Measurements from ENCODE around the gene CFAP54. TPM values are rescaled to one million over a fixed set of nuclear protein-coding genes. Genes with fewer than 3 reads are reported as not detected.

Gene CFAP54
- total RNA-seq, 1 donor from 2014 or later = 0.15 TPM

GRCh38 chr12:96912943-96913342, 423.6 kb downstream of the CFAP54 start:
- Mint-ChIP-seq H3K27ac (ENCODE audit: unreplicated experiment) (no peak overlapping the region), H3K27me3 (ENCODE audit: unreplicated experiment) (peaks cover 2% of the 10 kb centered on the region)

DNA sequence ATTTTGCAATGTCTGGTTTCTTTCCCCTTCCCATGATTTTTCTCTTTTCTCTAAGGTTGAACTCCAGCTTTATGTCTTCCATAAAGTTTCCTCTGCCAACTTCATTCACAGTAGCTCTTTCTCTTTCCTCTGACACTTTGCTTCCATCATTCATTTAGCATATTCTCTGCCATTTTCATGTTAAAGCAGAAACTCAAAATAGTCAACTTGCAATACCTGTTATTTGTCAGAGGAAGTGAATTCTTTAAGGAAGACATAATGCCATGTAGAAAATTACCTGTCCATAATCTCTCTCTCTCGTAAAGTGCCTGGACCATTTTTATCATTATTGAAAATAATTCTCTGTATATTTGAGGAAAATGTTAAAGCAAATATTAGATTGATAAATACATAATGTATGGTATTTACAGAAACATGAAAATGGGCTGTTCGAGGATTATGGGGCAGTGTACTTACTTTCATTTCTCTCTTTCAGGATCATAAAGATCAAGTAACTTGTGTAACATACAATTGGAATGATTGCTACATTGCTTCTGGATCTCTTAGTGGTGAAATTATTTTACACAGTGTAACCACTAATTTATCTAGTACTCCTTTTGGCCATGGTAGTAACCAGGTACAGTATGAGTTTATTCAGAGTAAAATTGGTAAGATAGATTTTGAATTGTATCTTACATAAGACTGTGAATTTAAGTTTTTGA, 430.3 kb downstream of the CFAP54 start:
- DNase-seq = no peak
- no peaks in the 10 kb centered on the region for H3K36me3 Mint-ChIP-seq (ENCODE audit: unreplicated experiment)
- no peak overlapping the region for H3K4me3 Mint-ChIP-seq (ENCODE audit: unreplicated experiment)
- H3K9me3 Mint-ChIP-seq (ENCODE audit: unreplicated experiment) = no peaks in the 10 kb centered on the region
- H3K27me3 Mint-ChIP-seq (ENCODE audit: unreplicated experiment) = no peaks in the 10 kb centered on the region
- TF ChIP-seq, protein P1, sequence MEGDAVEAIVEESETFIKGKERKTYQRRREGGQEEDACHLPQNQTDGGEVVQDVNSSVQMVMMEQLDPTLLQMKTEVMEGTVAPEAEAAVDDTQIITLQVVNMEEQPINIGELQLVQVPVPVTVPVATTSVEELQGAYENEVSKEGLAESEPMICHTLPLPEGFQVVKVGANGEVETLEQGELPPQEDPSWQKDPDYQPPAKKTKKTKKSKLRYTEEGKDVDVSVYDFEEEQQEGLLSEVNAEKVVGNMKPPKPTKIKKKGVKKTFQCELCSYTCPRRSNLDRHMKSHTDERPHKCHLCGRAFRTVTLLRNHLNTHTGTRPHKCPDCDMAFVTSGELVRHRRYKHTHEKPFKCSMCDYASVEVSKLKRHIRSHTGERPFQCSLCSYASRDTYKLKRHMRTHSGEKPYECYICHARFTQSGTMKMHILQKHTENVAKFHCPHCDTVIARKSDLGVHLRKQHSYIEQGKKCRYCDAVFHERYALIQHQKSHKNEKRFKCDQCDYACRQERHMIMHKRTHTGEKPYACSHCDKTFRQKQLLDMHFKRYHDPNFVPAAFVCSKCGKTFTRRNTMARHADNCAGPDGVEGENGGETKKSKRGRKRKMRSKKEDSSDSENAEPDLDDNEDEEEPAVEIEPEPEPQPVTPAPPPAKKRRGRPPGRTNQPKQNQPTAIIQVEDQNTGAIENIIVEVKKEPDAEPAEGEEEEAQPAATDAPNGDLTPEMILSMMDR (IDR thresholded peaks at IDR 0.05; ENCODE audit: partially characterized antibody, unreplicated experiment) = no peak
- H3K27ac Mint-ChIP-seq (ENCODE audit: unreplicated experiment) = no peak overlapping the region
- no peaks in the 10 kb centered on the region for H3K4me1 Mint-ChIP-seq (ENCODE audit: low read depth, unreplicated experiment)

More at GRCh38 chr12:96912943-96913342, 423.6 kb downstream of the CFAP54 start:
- DNase-seq = no peak
- no peaks in the 10 kb centered on the region for H3K9me3 Mint-ChIP-seq (ENCODE audit: unreplicated experiment)
- no peak overlapping the region for H3K4me3 Mint-ChIP-seq (ENCODE audit: unreplicated experiment)
- TF ChIP-seq, protein P1 (IDR thresholded peaks at IDR 0.05; ENCODE audit: partially characterized antibody, unreplicated experiment) = no peak
- H3K4me1 Mint-ChIP-seq (ENCODE audit: low read depth, unreplicated experiment) = peaks cover 5% of the 10 kb centered on the region
- no peaks in the 10 kb centered on the region for H3K36me3 Mint-ChIP-seq (ENCODE audit: unreplicated experiment)

Other genes with a start within 250 kb of the CFAP54 start
- 46.7 TPM for gene CDK17, start 89.1 kb upstream of the CFAP54 start, total RNA-seq (ENCODE audit: unreplicated experiment)

Measured in glutamatergic neuron (in vitro differentiated cells).